Measurements from ENCODE around the gene RFPL2. TPM values are rescaled to one million over a fixed set of nuclear protein-coding genes. Genes with fewer than 3 reads are reported as not detected.

Gene RFPL2
- total RNA-seq, 3 donors from 2014 or later = not detected

GRCh38 chr22:32205974-32206773 is 1.3 kb upstream of the RFPL2 start:
- TF ChIP-seq CTCF (IDR thresholded peaks at IDR 0.05) = no peak
- ATAC-seq (no peak), DNase-seq (peak in 1 of 3 donors; percentile 45)
- Histone ChIP-seq H3K36me3 (ENCODE audit: low read depth) (no peaks in the 10 kb centered on the region), H3K4me1 (ENCODE audit: low read depth) (peaks cover 3% of the 10 kb centered on the region), H3K9me3 (no peaks in the 10 kb centered on the region), H3K4me3 (no peak overlapping the region)
- intact Hi-C loops (cut with DNase I, micrococcal nuclease) = no loop called here

DNA sequence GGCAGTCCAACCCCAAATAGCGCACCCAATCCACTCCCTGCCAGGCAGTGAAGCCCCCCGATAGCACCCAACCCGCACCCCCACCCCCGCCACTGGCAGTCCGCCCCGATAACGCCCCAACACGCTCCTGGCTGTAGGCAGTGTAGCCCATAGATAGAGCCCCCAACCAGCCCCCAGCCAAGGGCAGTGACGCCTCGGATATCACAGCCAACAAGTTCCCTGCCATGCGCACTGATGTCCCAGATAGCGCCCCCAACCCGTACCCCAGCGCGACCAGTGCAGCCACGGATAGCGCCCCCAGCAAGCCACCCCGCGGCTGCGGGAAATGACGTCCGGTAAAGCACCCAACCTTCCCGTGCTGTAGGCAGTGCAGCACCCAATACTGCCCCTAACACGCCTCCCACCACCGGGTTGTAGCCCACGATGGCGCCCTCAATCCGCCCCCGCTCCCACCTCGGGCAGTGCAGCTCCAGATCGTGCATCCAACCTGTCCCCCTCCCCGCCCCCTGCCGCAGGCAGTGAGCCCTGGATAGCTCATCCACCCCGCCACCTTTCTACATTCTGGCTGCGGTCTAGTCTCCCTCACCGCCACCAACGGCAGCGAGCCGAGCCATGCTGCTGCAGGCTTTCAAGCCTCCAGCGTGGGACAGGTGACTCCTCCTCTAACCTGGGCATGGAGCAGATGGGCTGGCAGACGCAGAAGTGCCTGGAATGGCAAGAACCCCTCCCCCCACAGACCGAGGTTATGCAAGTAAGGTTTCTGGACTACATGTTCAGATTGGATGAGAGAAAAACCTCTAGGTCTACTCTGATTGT is 625 bp downstream of the RFPL2 start:
- Histone ChIP-seq H3K4me3 (no peak overlapping the region), H3K36me3 (ENCODE audit: low read depth) (no peaks in the 10 kb centered on the region), H3K9me3 (no peaks in the 10 kb centered on the region), H3K4me1 (ENCODE audit: low read depth) (peaks cover 3% of the 10 kb centered on the region)
- intact Hi-C loops (cut with DNase I, micrococcal nuclease) = no loop called here
- no peak for TF ChIP-seq CTCF (IDR thresholded peaks at IDR 0.05)
- ATAC-seq (no peak), DNase-seq (peak in 2 of 3 donors; percentile 45 to 48)

DNA sequence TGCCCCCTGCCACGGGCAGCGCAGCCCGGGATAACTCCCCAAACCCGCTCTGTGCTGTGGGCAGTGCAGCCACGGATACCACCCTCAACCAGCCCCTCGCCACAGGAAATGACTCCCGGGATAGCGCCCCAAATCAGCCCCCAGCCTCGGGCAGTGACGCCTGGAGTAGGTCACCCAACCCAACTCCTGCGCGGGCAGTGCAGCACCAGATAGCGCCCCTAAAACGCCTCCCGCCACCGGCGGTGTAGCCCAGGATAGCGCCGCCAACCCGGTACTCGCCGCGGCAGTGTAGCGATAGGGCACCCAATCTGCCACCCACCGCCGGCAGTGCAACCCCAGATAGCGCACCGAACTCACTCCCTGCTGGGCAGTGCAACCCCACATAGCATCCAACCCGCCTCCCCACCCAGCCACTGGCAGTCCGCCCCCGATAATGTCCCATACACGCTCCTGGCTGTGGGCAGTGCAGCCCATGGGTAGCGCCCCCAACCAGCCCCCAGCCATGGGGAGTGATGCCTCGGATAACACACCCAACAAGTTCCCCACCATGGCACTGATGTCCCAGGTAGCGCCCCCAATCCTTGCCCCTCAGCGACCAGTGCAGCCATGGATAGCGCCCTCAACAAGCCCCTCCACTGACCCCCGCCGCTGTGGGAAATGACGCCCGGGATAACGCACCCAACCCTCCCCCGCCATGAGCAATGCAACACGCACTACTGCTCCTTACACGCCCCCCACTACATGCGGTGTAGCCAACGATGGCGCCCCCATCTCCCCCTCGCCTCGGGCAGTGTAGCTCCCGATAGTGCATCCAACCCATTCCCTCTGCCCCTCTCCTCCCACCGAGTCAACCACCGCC is 1.5 kb downstream of the RFPL2 start:
- no peak overlapping the region for H3K4me3 ChIP-seq
- H3K9me3 ChIP-seq = no peaks in the 10 kb centered on the region
- ATAC-seq = peak; percentile 3
- H3K4me1 ChIP-seq (ENCODE audit: low read depth) = peaks cover 3% of the 10 kb centered on the region
- intact Hi-C loops (cut with DNase I, micrococcal nuclease) = no loop called here
- peak in 1 of 3 donors; percentile 37 for DNase-seq
- no peaks in the 10 kb centered on the region for H3K36me3 ChIP-seq (ENCODE audit: low read depth)
- no peak for TF ChIP-seq CTCF (IDR thresholded peaks at IDR 0.05)

DNA sequence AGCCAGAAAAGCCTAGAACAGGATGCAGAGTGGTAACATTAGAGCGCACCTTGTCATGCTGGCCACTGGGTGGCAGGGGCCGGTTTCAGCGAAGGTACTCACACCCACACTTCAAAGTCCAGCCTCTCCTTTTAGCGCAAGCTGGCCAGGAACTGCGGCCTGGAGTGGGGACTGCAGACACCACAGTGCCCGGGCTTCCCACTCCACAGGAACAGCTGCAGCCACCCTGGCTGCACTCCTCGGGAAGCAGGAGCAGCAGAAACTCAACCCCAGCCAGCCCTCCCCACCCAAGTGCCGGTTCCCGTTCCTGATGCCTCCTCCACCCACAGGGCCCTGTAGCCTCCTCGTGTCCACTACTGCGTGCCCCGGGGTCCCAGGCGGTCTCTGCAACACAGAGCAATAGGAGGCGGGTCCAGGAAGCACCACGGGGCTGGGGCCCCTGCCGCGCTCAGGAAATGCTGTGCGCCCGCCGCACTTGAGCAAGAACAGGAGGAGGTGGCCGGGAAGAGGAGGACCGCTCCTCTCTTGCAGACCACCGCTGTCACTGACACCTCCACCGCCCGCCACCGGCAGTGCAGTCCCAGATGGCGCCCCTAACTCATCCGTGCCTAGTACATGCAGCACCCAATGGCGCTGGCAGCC is 2.2 kb downstream of the RFPL2 start:
- TF ChIP-seq CTCF (IDR thresholded peaks at IDR 0.05) = peak; percentile 43
- ATAC-seq = peak; percentile 86

GRCh38 chr22:32202161-32202538 is 2.7 kb downstream of the RFPL2 start:
- ATAC-seq (no peak), DNase-seq (no peak)
- Histone ChIP-seq H3K4me1 (ENCODE audit: low read depth) (peaks cover 3% of the 10 kb centered on the region), H3K36me3 (ENCODE audit: low read depth) (no peaks in the 10 kb centered on the region), H3K9me3 (no peaks in the 10 kb centered on the region), H3K4me3 (no peak overlapping the region)
- intact Hi-C loops (cut with DNase I, micrococcal nuclease) = no loop called here
- TF ChIP-seq CTCF (IDR thresholded peaks at IDR 0.05) = no peak

More for the DNA sequence above, 2.2 kb downstream of the RFPL2 start:
- H3K4me3 ChIP-seq = no peak overlapping the region
- intact Hi-C loops (cut with DNase I, micrococcal nuclease) = no loop called here
- no peaks in the 10 kb centered on the region for H3K36me3 ChIP-seq (ENCODE audit: low read depth)
- DNase-seq = peak; percentile 61 to 74 (median 71)
- peaks cover 3% of the 10 kb centered on the region for H3K4me1 ChIP-seq (ENCODE audit: low read depth)
- no peaks in the 10 kb centered on the region for H3K9me3 ChIP-seq

Data from mucosa of descending colon (tissue), 3 donors.